CD8-positive, alpha-beta memory T cell (primary cell): ENCODE measurements around the gene TAS1R3. TPM values are rescaled to one million over a fixed set of nuclear protein-coding genes. Genes with fewer than 3 reads are reported as not detected.
A peak's percentile ranks its signal among the peaks of the same experiment; 100 is the strongest.

Experiments
- CTCF ChIA-PET: fragments of 350-600 bp; sonication (Branson Sonifier 250); formaldehyde crosslinking; loops from one replicate; lab custom pipeline; 2021; ENCODE audit warnings: antibody characterized with exemption; lab: Charles Lee
- POLR2A ChIA-PET: fragments of 350-600 bp; sonication (Branson Sonifier 250); formaldehyde crosslinking; loops from one replicate; lab custom pipeline; 2021; ENCODE audit warnings: antibody characterized with exemption; lab: Charles Lee
- DNase-seq, 5 donors: peaks; one replicate each; pipeline versions ENCODE4 v3.0.0 to v3.0.0-alpha.2; 2020 to 2022; ENCODE audit warnings: mixed read lengths in 1 of 5
- H3K27ac ChIP-seq: one replicate; pipeline ENCODE4 v1.7.0; 2013; ENCODE audit warnings: low read depth, mild to moderate bottlenecking, low read length, moderate library complexity
- H3K27me3 ChIP-seq: 2 replicates; pipeline ENCODE4 v1.7.0; 2013; ENCODE audit warnings: low read length, mild to moderate bottlenecking; ENCODE audit not compliant: insufficient read depth, poor library complexity, severe bottlenecking
- H3K36me3 ChIP-seq: 2 replicates; pipeline ENCODE4 v1.7.0; 2013; ENCODE audit warnings: mild to moderate bottlenecking, low read length, moderate library complexity; ENCODE audit not compliant: insufficient read depth
- H3K4me1 ChIP-seq: 2 replicates; pipeline ENCODE4 v1.7.0; 2013; ENCODE audit warnings: mild to moderate bottlenecking, low read length, moderate library complexity; ENCODE audit not compliant: insufficient read depth
- H3K4me3 ChIP-seq: 2 replicates; pipeline ENCODE4 v1.7.0; 2013; ENCODE audit warnings: mild to moderate bottlenecking, low read length
- H3K9me3 ChIP-seq: 2 replicates; pipeline ENCODE4 v1.7.0; 2013; ENCODE audit warnings: mild to moderate bottlenecking, low read length
- H3K27ac Mint-ChIP-seq, 8 donors: one replicate each; pipeline ENCODE4 v1.8.0; 2020 to 2021; ENCODE audit warnings: mixed read lengths in 8 of 8, mild to moderate bottlenecking in 6 of 8, inconsistent platforms in 3 of 8, moderate library complexity in 3 of 8
- H3K27me3 Mint-ChIP-seq, 2 donors: one replicate each; pipeline ENCODE4 v1.8.0; 2020 to 2021; ENCODE audit warnings: mixed read lengths in 2 of 2, mild to moderate bottlenecking in 1 of 2, moderate library complexity in 1 of 2
- H3K36me3 Mint-ChIP-seq, 3 donors: one replicate each; pipeline ENCODE4 v1.8.0; 2020 to 2021; ENCODE audit warnings: mixed read lengths in 3 of 3, inconsistent platforms in 1 of 3, mild to moderate bottlenecking in 1 of 3
- H3K4me1 Mint-ChIP-seq, 3 donors: one replicate each; pipeline ENCODE4 v1.8.0; 2020 to 2021; ENCODE audit warnings: mixed read lengths in 3 of 3, inconsistent platforms in 1 of 3, mild to moderate bottlenecking in 1 of 3
- H3K4me3 Mint-ChIP-seq, 7 donors: one replicate each; pipeline ENCODE4 v1.8.0; 2020 to 2021; ENCODE audit warnings: mixed read lengths in 7 of 7, mild to moderate bottlenecking in 6 of 7, moderate library complexity in 4 of 7, inconsistent platforms in 2 of 7
- H3K9me3 Mint-ChIP-seq, 5 donors: one replicate each; pipeline ENCODE4 v1.8.0; 2020 to 2022; ENCODE audit warnings: mixed read lengths in 5 of 5, mild to moderate bottlenecking in 3 of 5, moderate library complexity in 2 of 5, inconsistent platforms in 1 of 5
- polyA plus RNA-seq: library from polyadenylated mRNA; unstranded; fragments of 300-500 nt; fragmentation: Illumina TruSeq; gene quantifications from one replicate; pipeline ENCODE4 v1.2.3, GENCODE V29; 2021
- total RNA-seq, 2 experiments: library from RNA; stranded (reverse); gene quantifications; one replicate each; pipeline ENCODE4 v1.2.3, GENCODE V29; 2021

The TAS1R3 gene
- total RNA-seq: under 1 TPM; 0.53 to 0.62 TPM
- 0.28 TPM for polyA plus RNA-seq

DNA sequence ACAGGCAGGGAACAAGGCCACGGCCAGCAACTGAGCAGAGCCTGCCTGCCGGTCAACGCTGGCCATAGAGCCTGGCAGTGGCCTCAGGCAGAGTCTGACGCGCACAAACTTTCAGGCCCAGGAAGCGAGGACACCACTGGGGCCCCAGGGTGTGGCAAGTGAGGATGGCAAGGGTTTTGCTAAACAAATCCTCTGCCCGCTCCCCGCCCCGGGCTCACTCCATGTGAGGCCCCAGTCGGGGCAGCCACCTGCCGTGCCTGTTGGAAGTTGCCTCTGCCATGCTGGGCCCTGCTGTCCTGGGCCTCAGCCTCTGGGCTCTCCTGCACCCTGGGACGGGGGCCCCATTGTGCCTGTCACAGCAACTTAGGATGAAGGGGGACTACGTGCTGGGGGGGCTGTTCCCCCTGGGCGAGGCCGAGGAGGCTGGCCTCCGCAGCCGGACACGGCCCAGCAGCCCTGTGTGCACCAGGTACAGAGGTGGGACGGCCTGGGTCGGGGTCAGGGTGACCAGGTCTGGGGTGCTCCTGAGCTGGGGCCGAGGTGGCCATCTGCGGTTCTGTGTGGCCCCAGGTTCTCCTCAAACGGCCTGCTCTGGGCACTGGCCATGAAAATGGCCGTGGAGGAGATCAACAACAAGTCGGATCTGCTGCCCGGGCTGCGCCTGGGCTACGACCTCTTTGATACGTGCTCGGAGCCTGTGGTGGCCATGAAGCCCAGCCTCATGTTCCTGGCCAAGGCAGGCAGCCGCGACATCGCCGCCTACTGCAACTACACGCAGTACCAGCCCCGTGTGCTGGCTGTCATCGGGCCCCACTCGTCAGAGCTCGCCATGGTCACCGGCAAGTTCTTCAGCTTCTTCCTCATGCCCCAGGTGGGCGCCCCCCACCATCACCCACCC is at the start of gene TAS1R3:
TSS of gene TAS1R3 (plus strand) at position 213 of the 898 bp plus-strand sequence. CDS start at position 279, 66 bp downstream.
- no peak within 1 kb of the TSS for H3K27ac Mint-ChIP-seq
- Histone ChIP-seq H3K4me3 (no peak within 1 kb of the TSS), H3K36me3 (no peaks in the 10 kb centered on the region), H3K27me3 (no peaks in the 10 kb centered on the region), H3K27ac (no peak within 1 kb of the TSS), H3K9me3 (no peaks in the 10 kb centered on the region), H3K4me1 (peaks cover 4% of the 10 kb centered on the region)
- H3K27me3 Mint-ChIP-seq: no peaks in the 10 kb centered on the region
- peak within 1 kb of the TSS in 2 of 7 donors; percentile 44 to 64 for H3K4me3 Mint-ChIP-seq
- peaks cover under 1 to 11% (median 6%) of the 10 kb centered on the region in 3 donors for H3K4me1 Mint-ChIP-seq
- POLR2A ChIA-PET: no interaction called here
- peaks cover 0 to 10% (median 0%) of the 10 kb centered on the region in 3 donors for H3K36me3 Mint-ChIP-seq
- no peak for DNase-seq
- no peaks in the 10 kb centered on the region for H3K9me3 Mint-ChIP-seq
- CTCF ChIA-PET: no interaction called here

DNA sequence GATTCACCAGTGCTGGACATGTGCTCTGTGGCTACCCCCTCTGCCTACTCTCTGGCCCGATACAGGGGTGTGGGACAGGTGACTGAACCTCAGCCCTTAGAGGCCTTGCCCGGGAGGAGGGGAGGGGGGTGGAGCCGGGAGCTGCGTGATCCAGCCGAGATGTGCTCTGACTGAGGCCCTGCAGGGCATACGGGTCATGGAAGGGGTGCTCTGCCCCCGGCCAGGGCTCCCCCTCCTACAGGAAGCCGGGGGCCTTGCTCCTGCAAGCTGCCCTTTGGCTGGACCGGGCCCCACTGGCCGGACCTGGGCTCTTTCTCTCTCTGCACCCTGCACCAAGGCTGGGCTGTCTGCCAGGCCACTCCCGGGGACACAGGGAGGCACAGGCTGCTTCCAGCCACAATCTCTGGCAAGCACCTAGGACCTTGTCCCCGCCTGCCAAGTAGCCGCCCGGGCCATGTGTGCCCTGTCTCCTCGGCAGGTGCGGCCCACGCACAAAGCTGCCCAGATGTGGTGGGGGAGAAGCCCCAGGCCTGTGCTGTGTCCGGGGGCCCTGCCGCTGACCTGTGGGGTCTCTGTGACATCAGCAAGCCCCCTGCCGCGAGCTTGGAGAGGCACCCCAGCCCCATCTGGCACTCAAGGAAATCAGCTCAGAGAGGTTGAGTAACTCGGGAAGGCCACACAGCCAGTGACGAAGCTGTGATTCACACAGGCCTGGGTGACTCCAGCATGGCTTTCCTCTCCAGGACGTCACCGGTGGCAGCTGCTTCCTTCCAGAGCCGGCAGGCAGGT is 49.4 kb upstream of the TAS1R3 start:
- Mint-ChIP-seq H3K4me1 (no peaks in the 10 kb centered on the region), H3K27me3 (no peaks in the 10 kb centered on the region), H3K27ac (no peak overlapping the region), H3K4me3 (no peak overlapping the region), H3K9me3 (no peaks in the 10 kb centered on the region), H3K36me3 (no peaks in the 10 kb centered on the region)
- H3K4me3 ChIP-seq: no peak overlapping the region
- no peaks in the 10 kb centered on the region for H3K4me1 ChIP-seq
- no peak overlapping the region for H3K27ac ChIP-seq
- no peaks in the 10 kb centered on the region for H3K9me3 ChIP-seq
- H3K27me3 ChIP-seq: no peaks in the 10 kb centered on the region
- CTCF ChIA-PET: no interaction called here
- DNase-seq: no peak
- POLR2A ChIA-PET: no interaction called here
- H3K36me3 ChIP-seq: no peaks in the 10 kb centered on the region

DNA sequence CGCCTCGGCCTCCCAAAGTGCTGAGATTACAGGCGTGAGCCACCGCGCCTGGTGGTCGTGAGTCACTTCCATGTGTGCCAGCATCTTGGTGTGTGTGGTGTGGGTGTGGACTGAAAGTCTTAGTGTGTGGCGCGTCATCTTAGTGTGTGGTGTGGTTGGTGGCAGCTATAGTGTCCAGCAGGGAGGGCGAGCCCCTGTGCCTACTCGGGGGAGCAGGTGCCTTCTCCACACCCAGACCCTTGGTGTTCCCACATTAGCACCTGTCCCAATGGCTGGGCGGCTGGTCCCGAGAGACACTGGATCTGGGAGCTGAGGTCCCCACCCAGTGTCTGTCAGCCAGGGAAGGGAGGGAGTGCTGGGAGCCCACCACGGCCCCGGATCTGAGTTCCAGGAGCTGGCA is 48.1 kb upstream of the TAS1R3 start:
- no peak overlapping the region for H3K27ac Mint-ChIP-seq
- no peaks in the 10 kb centered on the region for H3K27me3 ChIP-seq
- peak overlapping the region in 1 of 7 donors; percentile 66 for H3K4me3 Mint-ChIP-seq
- H3K27ac ChIP-seq: no peak overlapping the region
- H3K27me3 Mint-ChIP-seq: no peaks in the 10 kb centered on the region
- H3K9me3 Mint-ChIP-seq: no peaks in the 10 kb centered on the region
- H3K4me3 ChIP-seq: no peak overlapping the region
- H3K36me3 Mint-ChIP-seq: no peaks in the 10 kb centered on the region
- CTCF ChIA-PET: no interaction called here
- H3K4me1 ChIP-seq: no peaks in the 10 kb centered on the region
- H3K36me3 ChIP-seq: no peaks in the 10 kb centered on the region
- DNase-seq: no peak
- H3K9me3 ChIP-seq: no peaks in the 10 kb centered on the region
- no peaks in the 10 kb centered on the region for H3K4me1 Mint-ChIP-seq
- POLR2A ChIA-PET: no interaction called here

DNA sequence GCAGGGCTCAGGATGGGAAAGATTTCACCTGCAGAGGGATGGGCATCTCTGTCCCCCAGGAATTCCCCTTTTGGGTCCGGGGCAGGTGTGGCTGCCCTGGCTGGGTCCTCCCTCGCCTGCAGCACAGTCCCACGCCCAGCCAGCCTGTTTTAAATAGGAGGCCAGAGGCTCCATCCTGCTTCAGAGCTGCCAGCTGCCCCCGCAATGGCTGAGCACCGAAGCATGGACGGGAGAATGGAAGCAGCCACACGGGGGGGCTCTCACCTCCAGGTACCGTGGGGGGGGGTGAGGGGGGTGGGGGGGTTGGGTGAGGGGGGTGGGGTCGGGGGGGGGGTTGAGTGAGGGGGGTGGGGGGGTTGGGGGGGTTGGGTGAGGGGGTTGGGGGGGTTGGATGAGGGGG is 47.3 kb upstream of the TAS1R3 start:
- Mint-ChIP-seq H3K27ac (no peak overlapping the region), H3K27me3 (no peaks in the 10 kb centered on the region), H3K9me3 (no peaks in the 10 kb centered on the region), H3K4me1 (no peaks in the 10 kb centered on the region), H3K36me3 (no peaks in the 10 kb centered on the region), H3K4me3 (no peak overlapping the region)
- no peaks in the 10 kb centered on the region for H3K36me3 ChIP-seq
- H3K4me1 ChIP-seq: no peaks in the 10 kb centered on the region
- ChIA-PET POLR2A (no interaction called here), CTCF (no interaction called here)
- no peak overlapping the region for H3K4me3 ChIP-seq
- H3K27me3 ChIP-seq: no peaks in the 10 kb centered on the region
- DNase-seq: no peak
- H3K27ac ChIP-seq: no peak overlapping the region
- no peaks in the 10 kb centered on the region for H3K9me3 ChIP-seq

DNA sequence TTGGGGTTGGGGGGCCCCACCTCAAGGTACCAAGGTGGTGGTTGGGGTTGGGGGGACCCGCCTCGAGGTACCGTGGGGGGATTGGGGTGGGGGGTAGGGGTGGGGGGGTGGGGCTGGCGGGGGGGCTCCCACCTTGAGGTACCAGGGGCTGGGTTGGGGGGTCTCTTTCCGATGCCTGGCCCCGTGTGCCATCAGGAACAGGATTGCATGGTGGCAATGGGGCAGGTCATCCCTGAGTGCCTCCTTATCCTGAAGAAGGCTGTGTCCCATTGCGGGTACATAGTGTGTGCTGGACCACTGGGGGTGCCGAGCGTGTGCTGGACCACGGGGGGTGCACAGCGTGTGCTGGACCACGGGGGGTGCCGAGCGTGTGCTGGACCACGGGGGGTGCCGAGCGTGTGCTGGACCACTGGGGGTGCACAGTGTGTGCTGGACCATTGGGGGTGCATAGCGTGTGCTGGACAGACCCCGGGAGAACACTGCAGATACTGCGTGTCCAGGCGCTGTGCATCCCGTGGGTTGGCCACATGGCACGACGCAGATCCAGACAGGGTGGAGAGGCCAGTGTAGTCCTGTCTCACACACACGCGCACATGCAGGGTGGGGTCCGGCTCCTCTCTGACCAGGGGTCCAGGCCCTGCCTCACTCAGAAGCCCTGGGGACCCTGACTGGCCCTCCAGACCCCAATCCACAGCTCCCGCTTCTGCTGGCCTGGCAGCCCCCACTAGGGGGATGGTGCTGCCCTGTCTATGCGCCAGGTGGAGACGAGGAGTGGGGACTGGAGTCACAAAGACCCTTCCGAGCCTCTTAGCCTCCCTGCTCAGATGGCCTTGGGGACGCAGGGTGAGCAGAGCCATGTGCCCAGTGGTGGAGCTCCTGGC is 46.6 kb upstream of the TAS1R3 start:
- Mint-ChIP-seq H3K27me3 (no peaks in the 10 kb centered on the region), H3K36me3 (no peaks in the 10 kb centered on the region), H3K4me3 (no peak overlapping the region), H3K27ac (no peak overlapping the region), H3K4me1 (no peaks in the 10 kb centered on the region), H3K9me3 (no peaks in the 10 kb centered on the region)
- no peak overlapping the region for H3K27ac ChIP-seq
- H3K9me3 ChIP-seq: no peaks in the 10 kb centered on the region
- DNase-seq: no peak
- H3K4me3 ChIP-seq: no peak overlapping the region
- POLR2A ChIA-PET: interaction anchor here (0.6 kb wide), 1 partner anchor 11 kb away, joined by 3 read pairs; the partner anchor contains the start of gene UBE2J2
- CTCF ChIA-PET: no interaction called here
- H3K36me3 ChIP-seq: no peaks in the 10 kb centered on the region
- H3K4me1 ChIP-seq: no peaks in the 10 kb centered on the region
- no peaks in the 10 kb centered on the region for H3K27me3 ChIP-seq

DNA sequence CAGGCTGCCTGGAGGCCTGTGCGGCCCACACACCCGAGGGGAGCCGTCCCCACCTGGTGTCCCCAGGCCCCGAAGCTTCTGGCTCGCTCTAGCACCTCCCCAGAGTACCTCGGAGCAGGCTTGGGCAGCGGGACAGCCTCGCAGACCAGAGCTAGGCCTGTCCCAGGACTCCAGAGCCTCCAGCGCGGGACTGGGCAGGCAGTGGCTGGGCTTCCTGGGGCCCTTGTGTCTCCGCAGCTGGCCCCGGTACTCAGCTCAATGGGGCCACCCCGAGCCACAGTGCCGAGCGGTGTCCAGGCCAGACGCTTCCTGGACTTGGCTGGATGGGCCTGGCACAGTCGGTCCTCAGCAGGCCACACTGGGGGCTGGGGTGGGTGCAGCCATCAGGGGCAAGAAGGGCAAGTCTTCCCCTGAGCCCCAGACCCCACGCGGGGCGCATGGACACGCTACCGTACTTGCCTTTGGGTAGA is 45.9 kb upstream of the TAS1R3 start:
- CTCF ChIA-PET: no interaction called here
- no peaks in the 10 kb centered on the region for H3K4me1 Mint-ChIP-seq
- H3K4me3 Mint-ChIP-seq: no peak overlapping the region
- H3K9me3 Mint-ChIP-seq: no peaks in the 10 kb centered on the region
- Histone ChIP-seq H3K27me3 (no peaks in the 10 kb centered on the region), H3K27ac (no peak overlapping the region), H3K4me1 (no peaks in the 10 kb centered on the region), H3K36me3 (no peaks in the 10 kb centered on the region), H3K9me3 (no peaks in the 10 kb centered on the region), H3K4me3 (no peak overlapping the region)
- H3K36me3 Mint-ChIP-seq: no peaks in the 10 kb centered on the region
- no peaks in the 10 kb centered on the region for H3K27me3 Mint-ChIP-seq
- DNase-seq: no peak
- POLR2A ChIA-PET: interaction anchor here (0.6 kb wide), 1 partner anchor 12 kb away, joined by 3 read pairs; the partner anchor contains the start of gene UBE2J2
- H3K27ac Mint-ChIP-seq: no peak overlapping the region

DNA sequence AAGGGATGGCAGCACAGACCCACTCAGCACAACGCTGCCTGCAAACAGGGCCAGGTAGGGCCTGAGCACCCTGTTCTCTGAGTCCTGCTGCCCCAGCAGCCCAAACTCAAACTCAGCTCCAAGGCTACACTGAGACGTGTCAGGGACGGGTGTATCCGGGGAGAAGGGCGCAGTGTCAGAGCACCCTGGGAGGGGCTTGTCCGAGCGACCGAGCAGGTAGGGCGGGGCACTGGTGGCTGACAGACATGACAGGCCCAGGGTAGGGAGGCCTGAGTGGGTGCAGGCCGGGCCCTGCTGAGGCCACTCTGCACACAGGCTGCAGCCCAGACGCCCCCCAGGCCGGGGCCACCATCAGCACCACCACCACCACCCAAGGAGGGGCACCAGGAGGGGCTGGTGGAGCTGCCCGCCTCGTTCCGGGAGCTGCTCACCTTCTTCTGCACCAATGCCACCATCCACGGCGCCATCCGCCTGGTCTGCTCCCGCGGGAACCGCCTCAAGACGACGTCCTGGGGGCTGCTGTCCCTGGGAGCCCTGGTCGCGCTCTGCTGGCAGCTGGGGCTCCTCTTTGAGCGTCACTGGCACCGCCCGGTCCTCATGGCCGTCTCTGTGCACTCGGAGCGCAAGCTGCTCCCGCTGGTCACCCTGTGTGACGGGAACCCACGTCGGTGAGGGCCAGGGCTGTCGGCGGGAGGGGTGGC is 45.3 kb upstream of the TAS1R3 start:
- Histone ChIP-seq H3K4me3 (no peak overlapping the region), H3K27ac (no peak overlapping the region), H3K9me3 (no peaks in the 10 kb centered on the region), H3K27me3 (no peaks in the 10 kb centered on the region), H3K4me1 (no peaks in the 10 kb centered on the region), H3K36me3 (no peaks in the 10 kb centered on the region)
- POLR2A ChIA-PET: no interaction called here
- H3K4me1 Mint-ChIP-seq: no peaks in the 10 kb centered on the region
- no peaks in the 10 kb centered on the region for H3K36me3 Mint-ChIP-seq
- no peak for DNase-seq
- no peak overlapping the region for H3K27ac Mint-ChIP-seq
- H3K9me3 Mint-ChIP-seq: no peaks in the 10 kb centered on the region
- H3K27me3 Mint-ChIP-seq: no peaks in the 10 kb centered on the region
- CTCF ChIA-PET: interaction anchor here (1.1 kb wide), 1 partner anchor 163 kb away, joined by 4 read pairs; no protein-coding TSS in a partner anchor
- H3K4me3 Mint-ChIP-seq: no peak overlapping the region
